ENCODE results near the gene CPT1C.

DNA sequence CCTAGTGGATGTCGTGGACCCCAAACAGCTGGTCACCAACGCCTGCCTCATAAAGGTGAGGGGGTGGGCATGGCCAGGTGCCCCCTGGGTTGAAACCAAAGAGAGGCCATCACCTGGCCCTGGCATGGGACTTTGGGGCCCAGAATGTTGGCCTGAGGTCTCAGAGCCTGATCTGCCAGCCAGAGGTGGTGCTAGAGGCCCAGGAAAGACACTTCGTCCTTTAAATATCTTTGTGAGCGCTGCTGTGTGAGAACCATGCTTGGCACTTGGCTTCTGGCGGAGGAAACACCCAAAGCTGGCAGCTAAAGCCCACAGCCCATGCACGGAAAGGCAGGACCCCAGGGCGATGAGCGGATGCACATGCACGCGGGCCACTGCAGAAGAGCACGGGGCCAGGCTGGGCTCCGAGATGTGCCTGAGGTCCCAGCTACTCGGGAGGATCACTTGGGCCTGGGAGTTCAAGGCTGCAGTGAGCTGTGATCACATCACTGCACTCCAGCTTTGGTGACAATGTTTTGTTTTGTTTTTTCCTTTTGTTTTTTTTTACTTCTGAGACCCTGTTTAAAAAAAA, 5.8 kb upstream of the CPT1C start:
- TF ChIP-seq CTCF (IDR thresholded peaks at IDR 0.05), result no peak
- no peak for TF ChIP-seq POLR2A (IDR thresholded peaks at IDR 0.05)

Measured in esophagus squamous epithelium (tissue), 4 donors.